Neuronal stem cell (in vitro differentiated cells): ENCODE data around the gene RASGRF2.

ENCODE experiments used
- DNase-seq: peaks from one replicate; pipeline ENCODE4 v3.0.0-alpha.2; 2013; ENCODE audit warnings: low spot score
- H2AFZ ChIP-seq: one replicate; pipeline ENCODE4 v1.6.1; 2013; ENCODE audit warnings: mild to moderate bottlenecking, low read length, inconsistent platforms
- H2AK5ac ChIP-seq: 2 replicates; pipeline ENCODE4 v1.6.1; 2013; ENCODE audit warnings: low read depth, mild to moderate bottlenecking, inconsistent platforms, low read length, moderate library complexity, mixed read lengths
- H2BK120ac ChIP-seq: 2 replicates; pipeline ENCODE4 v1.6.1; 2013; ENCODE audit warnings: low read depth, mild to moderate bottlenecking, inconsistent platforms, low read length, moderate library complexity, mixed read lengths
- H2BK12ac ChIP-seq: one replicate; pipeline ENCODE4 v1.6.1; 2013; ENCODE audit warnings: low read length, inconsistent platforms
- H2BK15ac ChIP-seq: 2 replicates; pipeline ENCODE4 v1.6.1; 2013; ENCODE audit warnings: mild to moderate bottlenecking, low read length, inconsistent platforms, mixed read lengths
- H2BK5ac ChIP-seq: one replicate; pipeline ENCODE4 v1.6.1; 2013; ENCODE audit warnings: inconsistent platforms, mild to moderate bottlenecking, low read length, moderate library complexity
- H3K14ac ChIP-seq: one replicate; pipeline ENCODE4 v1.6.1; 2013; ENCODE audit warnings: low read length, inconsistent platforms
- H3K18ac ChIP-seq: 2 replicates; pipeline ENCODE4 v1.6.1; 2013; ENCODE audit warnings: low read length, inconsistent platforms
- H3K23ac ChIP-seq: 2 replicates; pipeline ENCODE4 v1.6.1; 2013; ENCODE audit warnings: low read depth, mild to moderate bottlenecking, mixed read lengths, low read length, inconsistent platforms; ENCODE audit not compliant: poor library complexity
- H3K27ac ChIP-seq: replicated peaks from 3 replicates; pipeline ENCODE4 v1.5.1; 2013; ENCODE audit warnings: low read length, inconsistent platforms
- H3K27me3 ChIP-seq, 3 experiments: 2 replicates each; pipeline ENCODE4 v1.6.1; 2013; ENCODE audit warnings: low read length in 3 of 3, mild to moderate bottlenecking in 2 of 3, inconsistent platforms in 1 of 3, low read depth in 1 of 3, mixed read lengths in 1 of 3, moderate library complexity in 1 of 3; ENCODE audit not compliant: control insufficient read depth in 3 of 3, insufficient read depth in 3 of 3
- H3K36me3 ChIP-seq, 2 donors: replicated peaks in 1 of 2; 2 replicates each; pipeline ENCODE4 v1.6.1; 2013; ENCODE audit warnings: low read length in 2 of 2; ENCODE audit not compliant: control insufficient read depth in 2 of 2, insufficient read depth in 2 of 2
- H3K4ac ChIP-seq: 2 replicates; pipeline ENCODE4 v1.6.1; 2013; ENCODE audit warnings: inconsistent platforms, mild to moderate bottlenecking, low read length, moderate library complexity
- H3K4me1 ChIP-seq, 2 donors: 1 replicate in 1 of 2; 2 replicates in 1 of 2; pipeline ENCODE4 v1.6.1; 2013; ENCODE audit warnings: low read length in 2 of 2, low read depth in 1 of 2; ENCODE audit not compliant: control insufficient read depth in 2 of 2, insufficient read depth in 1 of 2
- H3K4me2 ChIP-seq: one replicate; pipeline ENCODE4 v1.6.1; 2013; ENCODE audit warnings: mild to moderate bottlenecking, low read length, inconsistent platforms; ENCODE audit not compliant: insufficient read depth, poor library complexity, severe bottlenecking
- H3K4me3 ChIP-seq, 2 donors: 2 replicates each; pipeline ENCODE4 v1.5.1; 2013; ENCODE audit warnings: low read length in 2 of 2, mild to moderate bottlenecking in 2 of 2, inconsistent platforms in 1 of 2, moderate library complexity in 1 of 2
- H3K79me1 ChIP-seq: one replicate; pipeline ENCODE4 v1.6.1; 2013; ENCODE audit warnings: low read depth, mild to moderate bottlenecking, inconsistent platforms, low read length, moderate library complexity
- H3K9ac ChIP-seq: one replicate; pipeline ENCODE4 v1.6.1; 2013; ENCODE audit warnings: mild to moderate bottlenecking, low read depth, low read length, inconsistent platforms; ENCODE audit not compliant: poor library complexity
- H3K9me3 ChIP-seq, 2 donors: replicated peaks in 1 of 2; 2 replicates each; pipeline versions ENCODE3 to v1.6.1; 2013; ENCODE audit warnings: low read length in 2 of 2, mild to moderate bottlenecking in 2 of 2, inconsistent platforms in 1 of 2, low read depth in 1 of 2, mixed read lengths in 1 of 2, moderate library complexity in 1 of 2; ENCODE audit not compliant: control insufficient read depth in 2 of 2, insufficient read depth in 1 of 2
- H4K8ac ChIP-seq: one replicate; pipeline ENCODE4 v1.6.1; 2013; ENCODE audit warnings: low read depth, mild to moderate bottlenecking, inconsistent platforms, low read length, moderate library complexity
- H4K91ac ChIP-seq: one replicate; pipeline ENCODE4 v1.6.1; 2013; ENCODE audit warnings: low read length, low read depth, mild to moderate bottlenecking, inconsistent platforms; ENCODE audit not compliant: poor library complexity
- WGBS, 2 donors: extraction: QIAGEN DNeasy Blood & Tissue Kit; methylation state at CpG; one replicate each; pipeline ENCODE4 v1.1.7; 2013; ENCODE audit warnings: missing lambda C conversion rate in 2 of 2, mixed read lengths in 1 of 2; ENCODE audit not compliant: insufficient read length in 2 of 2, insufficient replicate concordance in 1 of 2; ENCODE audit errors: extremely low coverage in 2 of 2; 5-methylcytosine and 5-hydroxymethylcytosine counted together

RASGRF2 gene

GRCh38 chr5:81065492-81065891 lies 105.3 kb downstream of the RASGRF2 start:
- Histone ChIP-seq H3K23ac (no peak overlapping the region), H3K27ac (no peak overlapping the region), H3K4ac (no peak overlapping the region), H3K4me3 (no peak overlapping the region), H3K4me2 (no peak overlapping the region), H4K8ac (no peak overlapping the region), H3K9me3 (no peaks in the 10 kb centered on the region), H2BK120ac (no peak overlapping the region), H3K27me3 (no peaks in the 10 kb centered on the region), H4K91ac (no peak overlapping the region), H2BK12ac (no peak overlapping the region), H3K4me1 (peaks cover 0 to 3% of the 10 kb centered on the region in 2 donors), H3K9ac (no peak overlapping the region), H3K18ac (no peak overlapping the region), H2BK5ac (no peak overlapping the region), H2AK5ac (no peak overlapping the region), H3K79me1 (no peaks in the 10 kb centered on the region), H3K36me3 (no peaks in the 10 kb centered on the region), H3K14ac (no peak overlapping the region), H2BK15ac (no peak overlapping the region), H2AFZ (no peak overlapping the region)
- WGBS, 2 donors, result no CpG with 5 or more reads among the region's 3 CpGs
- DNase-seq, result no peak

- Histone ChIP-seq H4K8ac (no peak overlapping the region), H2AFZ (no peak overlapping the region), H3K14ac (no peak overlapping the region), H3K4me2 (no peak overlapping the region), H2AK5ac (no peak overlapping the region), H2BK5ac (no peak overlapping the region), H3K23ac (no peak overlapping the region), H4K91ac (no peak overlapping the region), H2BK15ac (no peak overlapping the region), H3K9me3 (no peaks in the 10 kb centered on the region), H3K79me1 (no peaks in the 10 kb centered on the region), H3K27me3 (no peaks in the 10 kb centered on the region), H3K9ac (no peak overlapping the region), H3K27ac (no peak overlapping the region), H3K4me3 (no peak overlapping the region), H3K4me1 (peaks cover 0 to 3% of the 10 kb centered on the region in 2 donors), H3K36me3 (no peaks in the 10 kb centered on the region), H2BK12ac (no peak overlapping the region), H2BK120ac (no peak overlapping the region), H3K18ac (no peak overlapping the region), H3K4ac (no peak overlapping the region)
- no CpG with 5 or more reads among the region's 4 CpGs for WGBS, 2 donors
- no peak for DNase-seq
These were observed 105.9 kb downstream of the RASGRF2 start for GRCh38 chr5:81066102-81066501.

- no peak overlapping the region for H4K8ac ChIP-seq
- no peak overlapping the region for H3K18ac ChIP-seq
- H3K79me1 ChIP-seq, result no peaks in the 10 kb centered on the region
- H3K4me3 ChIP-seq, result no peak overlapping the region
- H3K14ac ChIP-seq, result no peak overlapping the region
- H2BK15ac ChIP-seq, result no peak overlapping the region
- no peak overlapping the region for H4K91ac ChIP-seq
- no peak overlapping the region for H3K4me2 ChIP-seq
- no peak overlapping the region for H2BK5ac ChIP-seq
- H3K4ac ChIP-seq, result no peak overlapping the region
- DNase-seq, result no peak
- H2AK5ac ChIP-seq, result no peak overlapping the region
- H3K27ac ChIP-seq, result no peak overlapping the region
- no peak overlapping the region for H2AFZ ChIP-seq
- H2BK12ac ChIP-seq, result no peak overlapping the region
- no peaks in the 10 kb centered on the region for H3K27me3 ChIP-seq
- H3K4me1 ChIP-seq, result peaks cover 0 to 3% of the 10 kb centered on the region in 2 donors
- WGBS, 2 donors, result no CpG with 5 or more reads among the region's 1 CpG
- H3K9me3 ChIP-seq, result no peaks in the 10 kb centered on the region
- H3K36me3 ChIP-seq, result no peaks in the 10 kb centered on the region
- no peak overlapping the region for H3K23ac ChIP-seq
- H2BK120ac ChIP-seq, result no peak overlapping the region
- H3K9ac ChIP-seq, result no peak overlapping the region
These were observed 107.2 kb downstream of the RASGRF2 start for GRCh38 chr5:81067406-81067805.

GRCh38 chr5:81068063-81068462 lies 107.9 kb downstream of the RASGRF2 start:
- Histone ChIP-seq H3K4me2 (no peak overlapping the region), H3K27me3 (no peaks in the 10 kb centered on the region), H3K23ac (no peak overlapping the region), H3K9me3 (peaks cover 0 to under 1% of the 10 kb centered on the region in 2 donors), H4K8ac (no peak overlapping the region), H3K14ac (no peak overlapping the region), H2AK5ac (no peak overlapping the region), H3K4me3 (no peak overlapping the region), H3K36me3 (no peaks in the 10 kb centered on the region), H2BK15ac (no peak overlapping the region), H3K4me1 (peaks cover 0 to 3% of the 10 kb centered on the region in 2 donors), H3K4ac (no peak overlapping the region), H3K18ac (no peak overlapping the region), H4K91ac (no peak overlapping the region), H3K27ac (no peak overlapping the region), H3K9ac (no peak overlapping the region), H2AFZ (no peak overlapping the region), H3K79me1 (no peaks in the 10 kb centered on the region), H2BK120ac (no peak overlapping the region), H2BK12ac (no peak overlapping the region), H2BK5ac (no peak overlapping the region)
- WGBS, 2 donors, result no CpG with 5 or more reads among the region's 6 CpGs
- DNase-seq, result no peak
